ENCODE results near the gene MBD6. TPM values are rescaled to one million over a fixed set of nuclear protein-coding genes. Genes with fewer than 3 reads are reported as not detected.

MBD6 gene
- total and polyA plus RNA-seq, 2 of the 13 experiments (the other 11 are each of a cell fraction or from before 2014, with no cell fraction given), result 4.1 to 5.9 TPM

DNA sequence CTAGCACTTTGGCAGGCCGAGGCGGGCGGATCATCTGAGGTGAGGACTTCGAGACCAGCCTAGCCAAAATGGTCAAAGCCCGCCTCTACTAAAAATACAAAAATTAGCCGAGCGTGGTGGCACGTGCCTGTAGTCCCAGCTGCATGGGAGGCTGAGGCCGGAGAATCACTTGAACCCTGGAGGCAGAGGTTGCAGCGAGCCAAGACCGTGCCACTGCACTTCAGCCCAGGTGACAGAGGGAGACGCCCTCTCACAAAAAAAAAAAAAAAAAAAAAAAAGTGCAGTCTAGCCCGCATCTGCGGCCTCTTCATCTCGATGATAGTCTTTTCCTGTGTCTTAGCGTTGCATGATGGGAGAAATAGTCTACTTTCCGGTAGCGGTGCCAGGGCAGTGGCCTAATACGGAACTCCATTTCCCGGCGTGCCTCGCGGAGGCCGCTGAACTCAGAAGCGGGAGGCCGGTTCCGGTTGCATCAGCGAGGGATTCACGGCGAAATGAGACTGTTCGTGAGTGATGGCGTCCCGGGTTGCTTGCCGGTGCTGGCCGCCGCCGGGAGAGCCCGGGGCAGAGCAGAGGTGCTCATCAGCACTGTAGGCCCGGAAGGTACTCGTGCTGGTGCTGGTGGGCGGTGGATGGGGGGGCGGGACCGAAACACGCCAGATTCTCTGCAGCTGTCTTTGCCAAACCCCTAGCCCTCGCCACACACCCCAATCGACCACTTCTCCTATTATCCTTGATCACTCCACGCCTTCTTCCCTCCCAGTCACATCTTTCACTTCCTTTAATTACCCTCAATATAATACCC, 34.8 kb upstream of the MBD6 start, which contains the start of gene MARS1 (continued):
- TF ChIP-seq PREB (CRISPR knock-in tag; IDR thresholded peaks at IDR 0.05), result no peak
- TF ChIP-seq, protein P1, sequence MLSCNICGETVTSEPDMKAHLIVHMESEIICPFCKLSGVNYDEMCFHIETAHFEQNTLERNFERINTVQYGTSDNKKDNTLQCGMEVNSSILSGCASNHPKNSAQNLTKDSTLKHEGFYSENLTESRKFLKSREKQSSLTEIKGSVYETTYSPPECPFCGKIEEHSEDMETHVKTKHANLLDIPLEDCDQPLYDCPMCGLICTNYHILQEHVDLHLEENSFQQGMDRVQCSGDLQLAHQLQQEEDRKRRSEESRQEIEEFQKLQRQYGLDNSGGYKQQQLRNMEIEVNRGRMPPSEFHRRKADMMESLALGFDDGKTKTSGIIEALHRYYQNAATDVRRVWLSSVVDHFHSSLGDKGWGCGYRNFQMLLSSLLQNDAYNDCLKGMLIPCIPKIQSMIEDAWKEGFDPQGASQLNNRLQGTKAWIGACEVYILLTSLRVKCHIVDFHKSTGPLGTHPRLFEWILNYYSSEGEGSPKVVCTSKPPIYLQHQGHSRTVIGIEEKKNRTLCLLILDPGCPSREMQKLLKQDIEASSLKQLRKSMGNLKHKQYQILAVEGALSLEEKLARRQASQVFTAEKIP (CRISPR knock-in tag; IDR thresholded peaks at IDR 0.05; ENCODE audit: borderline replicate concordance), result no peak
- no peak for TF ChIP-seq PRPF4 (IDR thresholded peaks at IDR 0.05; ENCODE audit: low read depth, low read length, poor library complexity, severe bottlenecking)
- TF ChIP-seq CC2D1A (CRISPR knock-in tag; IDR thresholded peaks at IDR 0.05), result no peak

- H3K9me3 ChIP-seq (ENCODE audit: low read length), result no peaks in the 10 kb centered on the region
- H3K4me3 ChIP-seq (replicated peaks in 1 of 3; ENCODE audit: insufficient read depth in 1 of 3, low read depth in 2 of 3, low read length in 3 of 3), result peak overlapping the region; percentile 95 to 97 (median 96)
- WGBS (ENCODE audit: low lambda C conversion rate), result 4% methylated on average over 11 of the region's 11 CpGs
- H3K9ac ChIP-seq (ENCODE audit: insufficient read depth, low read depth, low read length), result peak overlapping the region; percentile 92
- peaks cover 8% of the 10 kb centered on the region for H4K20me1 ChIP-seq (ENCODE audit: insufficient read depth, low read length)
- POLR2A ChIA-PET, result interaction anchor here (1.0 to 3.4 kb wide), 3 partner anchors 28 to 87 kb away, joined by 3 to 15 read pairs (median 3); partner anchors contain the start of gene DDIT3
- H3K27ac ChIP-seq (ENCODE audit: extremely low read length, insufficient read depth, low read length), result peak overlapping the region; percentile 62
- intact Hi-C loops (cut with micrococcal nuclease; ENCODE audit: unreplicated experiment), result no loop called here
- DNase-seq (ENCODE audit: low spot score) (no peak), FAIRE-seq (no peak), ATAC-seq (peak; percentile 19; the same call in 1 of the 3 replicates)
- in situ Hi-C loops (cut with HindIII; ENCODE audit: extremely low pct_ligation_motif_present, low pct_unique_long_range_greater_than_20kb), result no loop called here
- H3K4me2 ChIP-seq (ENCODE audit: low read depth, low read length), result peak overlapping the region; percentile 93
- BruUV-seq (replicated peaks), result no TSS peak
- CTCF ChIA-PET (ENCODE audit: low intra/inter-chr PET ratio, low total read pairs), result no interaction called here
- H3K27me3 ChIP-seq (ENCODE audit: control insufficient read depth in 1 of 2, insufficient read depth in 2 of 2, low read length in 2 of 2), result peaks cover 0 to 4% of the 10 kb centered on the region in 2 experiments; a peak in 1 of 5 replicates
- no peak overlapping the region for H2AFZ ChIP-seq (ENCODE audit: low read length)
- H3K36me3 ChIP-seq (replicated peaks in 1 of 2; ENCODE audit: control insufficient read depth in 1 of 2, insufficient read depth in 2 of 2, low read length in 2 of 2), result peaks cover 19 to 37% of the 10 kb centered on the region in 2 experiments
- H3K4me1 ChIP-seq (ENCODE audit: insufficient read depth, low read length), result peaks cover 23% of the 10 kb centered on the region
- peaks cover 23% of the 10 kb centered on the region for H3K79me2 ChIP-seq (ENCODE audit: insufficient read depth, low read length)
- TF ChIP-seq, protein P2, sequence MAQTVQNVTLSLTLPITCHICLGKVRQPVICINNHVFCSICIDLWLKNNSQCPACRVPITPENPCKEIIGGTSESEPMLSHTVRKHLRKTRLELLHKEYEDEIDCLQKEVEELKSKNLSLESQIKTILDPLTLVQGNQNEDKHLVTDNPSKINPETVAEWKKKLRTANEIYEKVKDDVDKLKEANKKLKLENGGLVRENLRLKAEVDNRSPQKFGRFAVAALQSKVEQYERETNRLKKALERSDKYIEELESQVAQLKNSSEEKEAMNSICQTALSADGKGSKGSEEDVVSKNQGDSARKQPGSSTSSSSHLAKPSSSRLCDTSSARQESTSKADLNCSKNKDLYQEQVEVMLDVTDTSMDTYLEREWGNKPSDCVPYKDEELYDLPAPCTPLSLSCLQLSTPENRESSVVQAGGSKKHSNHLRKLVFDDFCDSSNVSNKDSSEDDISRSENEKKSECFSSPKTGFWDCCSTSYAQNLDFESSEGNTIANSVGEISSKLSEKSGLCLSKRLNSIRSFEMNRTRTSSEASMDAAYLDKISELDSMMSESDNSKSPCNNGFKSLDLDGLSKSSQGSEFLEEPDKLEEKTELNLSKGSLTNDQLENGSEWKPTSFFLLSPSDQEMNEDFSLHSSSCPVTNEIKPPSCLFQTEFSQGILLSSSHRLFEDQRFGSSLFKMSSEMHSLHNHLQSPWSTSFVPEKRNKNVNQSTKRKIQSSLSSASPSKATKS (CRISPR knock-in tag; IDR thresholded peaks at IDR 0.05), result peak; percentile 2; the same call in 1 of the 2 replicates
- TF ChIP-seq DR1 (CRISPR knock-in tag; IDR thresholded peaks at IDR 0.05), result no peak
- no peak for TF ChIP-seq ZNF274 (CRISPR knock-in tag; IDR thresholded peaks at IDR 0.05)
- no peak for TF ChIP-seq ARNT2 (CRISPR knock-in tag; IDR thresholded peaks at IDR 0.05; ENCODE audit: low read depth)
- no peak for TF ChIP-seq ZNF597 (CRISPR knock-in tag; IDR thresholded peaks at IDR 0.05)
- TF ChIP-seq, protein P3, sequence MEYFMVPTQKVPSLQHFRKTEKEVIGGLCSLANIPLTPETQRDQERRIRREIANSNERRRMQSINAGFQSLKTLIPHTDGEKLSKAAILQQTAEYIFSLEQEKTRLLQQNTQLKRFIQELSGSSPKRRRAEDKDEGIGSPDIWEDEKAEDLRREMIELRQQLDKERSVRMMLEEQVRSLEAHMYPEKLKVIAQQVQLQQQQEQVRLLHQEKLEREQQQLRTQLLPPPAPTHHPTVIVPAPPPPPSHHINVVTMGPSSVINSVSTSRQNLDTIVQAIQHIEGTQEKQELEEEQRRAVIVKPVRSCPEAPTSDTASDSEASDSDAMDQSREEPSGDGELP (IDR thresholded peaks at IDR 0.05; ENCODE audit: borderline replicate concordance, low read depth), result peak; percentile 42; the same call in 1 of the 2 replicates
- TF ChIP-seq SMAD3 (CRISPR knock-in tag; IDR thresholded peaks at IDR 0.05), result no peak
- TF ChIP-seq SIN3A (IDR thresholded peaks at IDR 0.05; ENCODE audit: borderline replicate concordance, low read depth, low read length), result 0 out of 2 replicates have a peak, but pooled peaks have one; percentile 36
Observed at GRCh38 chr12:57488402-57489156, 34.0 kb upstream of the MBD6 start.

All from HepG2 (cell line).